Brain microvascular endothelial cell (primary cell): ENCODE results near the gene MSH5.

ENCODE experiments used
- DNase-seq: peaks from one replicate; pipeline ENCODE4 v3.0.0-alpha.2; 2020
- H3K27ac ChIP-seq: fragments of 250-450 bp; sonication (Bioruptor Pico); 2 replicates; pipeline ENCODE4 v1.5.1; 2020; ENCODE audit warnings: mild to moderate bottlenecking, moderate library complexity
- H3K27me3 ChIP-seq: fragments of 250-450 bp; sonication (Bioruptor Pico); replicated peaks from 2 replicates; pipeline ENCODE4 v1.5.1; 2020; ENCODE audit warnings: mild to moderate bottlenecking
- H3K36me3 ChIP-seq: fragments of 250-450 bp; sonication (Bioruptor Pico); replicated peaks from 2 replicates; pipeline ENCODE4 v1.5.1; 2020; ENCODE audit warnings: mild to moderate bottlenecking
- H3K4me3 ChIP-seq: 2 replicates; pipeline ENCODE4 v1.5.1; 2011; ENCODE audit warnings: low read depth, mild to moderate bottlenecking, control low read depth, low read length, moderate library complexity
- CTCF ChIP-seq: IDR thresholded peaks from 2 replicates; pipeline ENCODE4 v1.5.1; 2011; ENCODE audit warnings: low read depth, mild to moderate bottlenecking, moderate library complexity, low read length, control low read depth, inconsistent platforms; ENCODE audit errors: missing control alignments
- in situ Hi-C: cut with HindIII; loops from 2 replicates; pipeline ENCODE4 v1.10.0; 2017; ENCODE audit warnings: low sequenced_read_pairs, low pct_ligation_motif_present

MSH5 gene

GRCh38 chr6:31715022-31715958 is 24.5 kb upstream of the MSH5 start, which contains the start of gene LY6G6D:
Gene LY6G6D (plus strand): TSS chr6:31715348. CDS start chr6:31715356, 8 bp downstream.
- TF ChIP-seq CTCF: no peak
- H3K27ac ChIP-seq: no peak within 1 kb of the TSS

GRCh38 chr6:31717499-31718222 is 22.1 kb upstream of the MSH5 start:
- in situ Hi-C loops: no loop called here
- Histone ChIP-seq H3K36me3 (no peaks in the 10 kb centered on the region), H3K27ac (no peak overlapping the region), H3K27me3 (no peaks in the 10 kb centered on the region), H3K4me3 (no peak overlapping the region)
- no peak for DNase-seq
- TF ChIP-seq CTCF: no peak

More at GRCh38 chr6:31715022-31715958, 24.5 kb upstream of the MSH5 start, which contains the start of gene LY6G6D:
- DNase-seq: no peak
- Histone ChIP-seq H3K4me3 (no peak within 1 kb of the TSS), H3K27me3 (no peaks in the 10 kb centered on the region), H3K36me3 (no peaks in the 10 kb centered on the region)
- in situ Hi-C loops: no loop called here

- no peak overlapping the region for H3K4me3 ChIP-seq
- no peak for DNase-seq
- H3K27me3 ChIP-seq: no peaks in the 10 kb centered on the region
- TF ChIP-seq CTCF: no peak
- H3K27ac ChIP-seq: no peak overlapping the region
- H3K36me3 ChIP-seq: no peaks in the 10 kb centered on the region
- in situ Hi-C loops: no loop called here
Measured at GRCh38 chr6:31718265-31718664, 21.5 kb upstream of the MSH5 start.

GRCh38 chr6:31719001-31719400 is 20.8 kb upstream of the MSH5 start:
- Histone ChIP-seq H3K4me3 (no peak overlapping the region), H3K27me3 (no peaks in the 10 kb centered on the region), H3K36me3 (no peaks in the 10 kb centered on the region), H3K27ac (no peak overlapping the region)
- DNase-seq: no peak
- no peak for TF ChIP-seq CTCF
- in situ Hi-C loops: no loop called here

GRCh38 chr6:31720196-31720770 is 19.5 kb upstream of the MSH5 start:
- in situ Hi-C loops: no loop called here
- Histone ChIP-seq H3K27me3 (no peaks in the 10 kb centered on the region), H3K4me3 (no peak overlapping the region), H3K36me3 (no peaks in the 10 kb centered on the region), H3K27ac (no peak overlapping the region)
- no peak for DNase-seq
- TF ChIP-seq CTCF: no peak
